ENCODE data around the gene HDAC4.

HDAC4 gene

GRCh38 chr2:239098288-239098970 lies 302.4 kb downstream of the HDAC4 start:
- H3K4me3 ChIP-seq (ENCODE audit: low read length): no peak overlapping the region
- no peak for TF ChIP-seq CTCF (conservative IDR thresholded peaks at IDR 0.05; ENCODE audit: low read depth, low read length)
- DNase-seq (ENCODE audit: low read depth): no peak

DNA sequence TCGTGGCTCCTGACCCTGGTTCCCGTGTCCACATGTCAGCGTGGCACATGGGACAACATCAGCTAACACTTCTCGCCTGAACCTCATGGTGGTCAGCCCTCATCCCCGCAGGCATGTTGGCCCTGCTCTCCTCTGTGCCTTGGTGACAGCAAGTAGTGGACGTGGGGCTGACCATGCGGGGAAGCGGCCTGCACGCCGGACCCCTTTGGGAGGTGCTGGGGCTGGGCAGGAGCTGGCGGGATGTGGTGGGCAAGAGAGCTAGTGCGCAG lies 303.5 kb downstream of the HDAC4 start:
- no peak for DNase-seq (ENCODE audit: low read depth)
- no peak for TF ChIP-seq CTCF (conservative IDR thresholded peaks at IDR 0.05; ENCODE audit: low read depth, low read length)

DNA sequence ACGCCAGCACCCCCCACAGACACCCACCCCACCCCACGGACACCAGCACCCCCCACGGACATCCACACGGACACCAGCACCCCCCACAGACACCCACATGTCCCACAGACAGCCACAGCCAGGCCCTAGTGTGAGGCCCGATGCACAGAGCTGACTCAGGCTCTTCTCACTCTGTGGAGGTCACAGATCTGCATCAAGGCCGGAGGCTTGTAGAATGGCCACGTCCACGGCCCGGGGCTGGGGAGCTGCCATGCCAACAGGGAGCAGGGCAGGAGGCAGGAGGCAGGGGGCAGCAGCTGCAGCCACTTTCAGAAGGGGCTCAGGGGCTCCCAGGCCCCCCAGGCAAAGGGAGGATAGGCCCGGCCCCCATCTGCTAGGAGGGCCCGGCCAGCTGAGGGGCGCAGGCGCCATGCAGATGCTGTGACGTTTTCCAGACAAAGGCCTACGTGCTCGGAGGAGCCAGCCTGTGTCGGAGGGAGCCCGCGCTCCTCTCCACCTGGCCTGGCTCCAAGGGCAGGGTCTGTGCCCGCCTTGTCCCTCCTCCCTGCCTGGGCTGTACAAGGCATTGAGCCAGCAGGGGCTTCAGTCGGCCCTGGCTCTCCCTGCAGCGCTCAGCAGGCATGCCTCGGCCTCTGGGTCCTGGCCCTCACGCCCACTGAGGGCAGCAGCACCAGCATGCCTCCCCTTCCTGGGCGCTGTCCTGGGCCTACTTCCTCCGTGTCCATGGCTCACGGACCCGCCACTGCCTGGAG lies 304.0 kb downstream of the HDAC4 start:
- DNase-seq (ENCODE audit: low read depth): no peak
- TF ChIP-seq CTCF (conservative IDR thresholded peaks at IDR 0.05; ENCODE audit: low read depth, low read length): no peak
- no peak overlapping the region for H3K4me3 ChIP-seq (ENCODE audit: low read length)

More for the DNA sequence above, 303.5 kb downstream of the HDAC4 start:
- no peak overlapping the region for H3K4me3 ChIP-seq (ENCODE audit: low read length)

GRCh38 chr2:239095460-239096081 lies 305.2 kb downstream of the HDAC4 start:
- TF ChIP-seq CTCF (conservative IDR thresholded peaks at IDR 0.05; ENCODE audit: low read depth, low read length): no peak
- no peak overlapping the region for H3K4me3 ChIP-seq (ENCODE audit: low read length)
- DNase-seq (ENCODE audit: low read depth): no peak

- H3K4me3 ChIP-seq (ENCODE audit: low read length): no peak overlapping the region
- no peak for TF ChIP-seq CTCF (conservative IDR thresholded peaks at IDR 0.05; ENCODE audit: low read depth, low read length)
Measured at GRCh38 chr2:239094867-239095266, 306.0 kb downstream of the HDAC4 start.

DNA sequence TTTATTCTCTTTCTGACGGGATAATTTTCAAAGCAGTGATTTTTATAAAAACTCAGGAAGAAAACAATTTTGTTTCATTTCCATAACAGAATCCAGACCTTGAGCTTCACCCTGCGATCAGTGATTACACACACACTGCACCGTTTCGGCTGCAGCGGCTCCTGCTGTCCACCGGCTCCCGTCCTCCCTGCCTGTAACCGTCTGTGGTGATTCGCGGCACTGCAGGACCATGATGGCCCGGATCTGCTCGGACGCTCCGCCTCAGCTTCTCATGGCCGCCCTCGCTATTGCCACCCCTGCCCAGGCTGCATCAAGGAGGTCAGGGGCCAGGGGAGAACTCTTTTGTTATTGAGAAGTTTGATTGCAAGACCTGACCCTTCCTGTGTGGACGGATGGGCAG lies 306.9 kb downstream of the HDAC4 start:
- no peak overlapping the region for H3K4me3 ChIP-seq (ENCODE audit: low read length)
- TF ChIP-seq CTCF (conservative IDR thresholded peaks at IDR 0.05; ENCODE audit: low read depth, low read length): no peak
- DNase-seq (ENCODE audit: low read depth): no peak

More at GRCh38 chr2:239094867-239095266, 306.0 kb downstream of the HDAC4 start:
- no peak for DNase-seq (ENCODE audit: low read depth)

Measured in retinal pigment epithelial cell (primary cell).